Fibroblast of skin of left quadriceps (primary cell): ENCODE data around the gene AHCYL1.
A peak's percentile ranks its signal among the peaks of the same experiment; 100 is the strongest.

Source experiments
- DNase-seq, 2 experiments: peaks; one replicate each; pipeline ENCODE4 v3.0.0-alpha.2; 2013; ENCODE audit warnings: low read depth in 2 of 2

The AHCYL1 gene

GRCh38 chr1:110038271-110038670 lies 53.7 kb downstream of the AHCYL1 start:
- no peak for DNase-seq

GRCh38 chr1:110039641-110040040 lies 55.1 kb downstream of the AHCYL1 start:
- no peak for DNase-seq

- no peak for DNase-seq
Observed at GRCh38 chr1:110040548-110040947, 56.0 kb downstream of the AHCYL1 start.

- no peak for DNase-seq
Observed at GRCh38 chr1:110043016-110043415, 58.5 kb downstream of the AHCYL1 start.

- no peak for DNase-seq
Observed at GRCh38 chr1:110047463-110047862, 62.9 kb downstream of the AHCYL1 start.

GRCh38 chr1:110048240-110048639 lies 63.7 kb downstream of the AHCYL1 start:
- DNase-seq = no peak

GRCh38 chr1:110048923-110049601 lies 64.5 kb downstream of the AHCYL1 start:
- no peak for DNase-seq

GRCh38 chr1:110049801-110050601 lies 65.4 kb downstream of the AHCYL1 start:
- DNase-seq = no peak

- no peak for DNase-seq
Observed at GRCh38 chr1:110050602-110051261, 66.2 kb downstream of the AHCYL1 start.

- DNase-seq = no peak
Observed at GRCh38 chr1:110051262-110051648, 66.7 kb downstream of the AHCYL1 start.

- DNase-seq = no peak
Observed at GRCh38 chr1:110053552-110054428, 69.2 kb downstream of the AHCYL1 start.

- DNase-seq = peak; percentile 12 to 29
Observed at GRCh38 chr1:110055493-110056284, 71.1 kb downstream of the AHCYL1 start.

- DNase-seq = no peak
Observed at GRCh38 chr1:110056285-110056683, 71.7 kb downstream of the AHCYL1 start.

- peak in 1 of 2 experiments; percentile 23 for DNase-seq
Observed at GRCh38 chr1:110056776-110057175, 72.2 kb downstream of the AHCYL1 start.

GRCh38 chr1:110057963-110058518 lies 73.5 kb downstream of the AHCYL1 start:
- DNase-seq = no peak

- DNase-seq = no peak
Observed at GRCh38 chr1:110058591-110058990, 74.0 kb downstream of the AHCYL1 start.

- peak in 1 of 2 experiments; percentile 10 for DNase-seq
Observed at GRCh38 chr1:110059133-110059863, 74.7 kb downstream of the AHCYL1 start.

- DNase-seq = no peak
Observed at GRCh38 chr1:110060034-110060661, 75.6 kb downstream of the AHCYL1 start.

- no peak for DNase-seq
Observed at GRCh38 chr1:110060662-110061060, 76.1 kb downstream of the AHCYL1 start.
